Ishikawa (cell line): Measurements from ENCODE around the gene DNM2.

Experiments used
- CEBPB ChIP-seq: IDR thresholded peaks from 2 replicates; pipeline ENCODE4 v1.6.1; 2012
- CREB1 ChIP-seq: IDR thresholded peaks from 2 replicates; pipeline ENCODE4 v1.6.1; 2012; ENCODE audit warnings: low read depth
- EGR1 ChIP-seq: IDR thresholded peaks from 2 replicates; pipeline ENCODE4 v1.6.1; 2012
- EP300 ChIP-seq: IDR thresholded peaks from 2 replicates; pipeline ENCODE4 v1.6.1; 2012; ENCODE audit warnings: borderline replicate concordance
- FOXM1 ChIP-seq: IDR thresholded peaks from 2 replicates; pipeline ENCODE4 v1.6.1; 2012; ENCODE audit warnings: low read depth, borderline replicate concordance
- NFIC ChIP-seq: IDR thresholded peaks from 2 replicates; pipeline ENCODE4 v1.6.1; 2012
- RAD21 ChIP-seq: IDR thresholded peaks from 2 replicates; pipeline ENCODE4 v1.6.1; 2012; ENCODE audit warnings: low read depth
- TAF1 ChIP-seq: IDR thresholded peaks from 2 replicates; pipeline ENCODE4 v1.6.1; 2012; ENCODE audit warnings: low read depth, mild to moderate bottlenecking
- TCF12 ChIP-seq: IDR thresholded peaks from 2 replicates; pipeline ENCODE4 v1.6.1; 2012; ENCODE audit warnings: low read depth
- TEAD4 ChIP-seq: IDR thresholded peaks from 2 replicates; pipeline ENCODE4 v1.6.1; 2012
- YY1 ChIP-seq: IDR thresholded peaks from 2 replicates; pipeline ENCODE4 v1.6.1; 2012; ENCODE audit warnings: low read depth
- ZBTB7A ChIP-seq: IDR thresholded peaks from 2 replicates; pipeline ENCODE4 v1.6.1; 2012; ENCODE audit warnings: low read depth
- TF ChIP-seq, protein P1 (sequence below): IDR thresholded peaks from 2 replicates; pipeline ENCODE4 v1.6.1; 2012
- TF ChIP-seq, protein P2 (sequence below): IDR thresholded peaks from 2 replicates; pipeline ENCODE4 v1.6.1; 2012
- TF ChIP-seq, protein P3 (sequence below): IDR thresholded peaks from 2 replicates; pipeline ENCODE4 v1.6.1; 2012; ENCODE audit warnings: low read depth, mild to moderate bottlenecking

DNM2 gene

DNA sequence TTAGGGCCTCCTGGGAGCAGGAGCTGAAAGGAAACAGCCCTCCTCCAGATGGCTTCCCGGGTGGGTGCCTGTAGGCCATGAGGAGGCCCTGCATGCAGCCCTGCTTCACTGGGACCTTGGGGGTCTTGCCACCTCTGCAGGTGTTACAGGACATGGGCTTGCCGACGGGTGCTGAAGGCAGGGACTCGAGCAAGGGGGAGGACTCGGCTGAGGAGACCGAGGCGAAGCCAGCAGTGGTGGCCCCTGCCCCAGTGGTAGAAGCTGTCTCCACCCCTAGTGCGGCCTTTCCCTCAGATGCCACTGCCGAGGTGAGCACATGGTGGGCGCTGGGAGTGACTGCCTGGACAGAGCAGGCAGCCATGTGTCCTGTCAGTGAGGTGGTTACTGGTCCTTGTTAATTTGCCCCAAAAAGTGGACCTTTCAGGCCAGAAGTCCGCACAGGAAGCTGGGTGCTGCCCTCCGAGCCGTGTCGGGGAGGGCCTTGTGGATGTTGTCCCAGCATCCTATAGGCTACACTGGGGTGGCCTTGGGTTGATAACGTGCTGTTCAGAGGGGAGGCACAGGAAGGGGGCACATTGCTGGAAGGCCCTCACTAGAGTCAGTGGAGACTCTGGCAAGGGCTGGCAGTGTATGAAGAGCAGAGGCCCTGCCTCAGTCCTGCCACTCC lies 35.3 kb upstream of the DNM2 start:
- TF ChIP-seq FOXM1: no peak
- no peak for TF ChIP-seq EP300
- no peak for TF ChIP-seq CREB1
- TF ChIP-seq, protein P1, sequence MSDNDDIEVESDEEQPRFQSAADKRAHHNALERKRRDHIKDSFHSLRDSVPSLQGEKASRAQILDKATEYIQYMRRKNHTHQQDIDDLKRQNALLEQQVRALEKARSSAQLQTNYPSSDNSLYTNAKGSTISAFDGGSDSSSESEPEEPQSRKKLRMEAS: no peak
- TF ChIP-seq ZBTB7A: no peak
- TF ChIP-seq, protein P2, sequence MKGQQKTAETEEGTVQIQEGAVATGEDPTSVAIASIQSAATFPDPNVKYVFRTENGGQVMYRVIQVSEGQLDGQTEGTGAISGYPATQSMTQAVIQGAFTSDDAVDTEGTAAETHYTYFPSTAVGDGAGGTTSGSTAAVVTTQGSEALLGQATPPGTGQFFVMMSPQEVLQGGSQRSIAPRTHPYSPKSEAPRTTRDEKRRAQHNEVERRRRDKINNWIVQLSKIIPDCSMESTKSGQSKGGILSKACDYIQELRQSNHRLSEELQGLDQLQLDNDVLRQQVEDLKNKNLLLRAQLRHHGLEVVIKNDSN: no peak
- TF ChIP-seq NFIC: no peak
- TF ChIP-seq TCF12: no peak
- no peak for TF ChIP-seq TEAD4
- TF ChIP-seq RAD21: no peak
- TF ChIP-seq TAF1: no peak
- TF ChIP-seq, protein P3, sequence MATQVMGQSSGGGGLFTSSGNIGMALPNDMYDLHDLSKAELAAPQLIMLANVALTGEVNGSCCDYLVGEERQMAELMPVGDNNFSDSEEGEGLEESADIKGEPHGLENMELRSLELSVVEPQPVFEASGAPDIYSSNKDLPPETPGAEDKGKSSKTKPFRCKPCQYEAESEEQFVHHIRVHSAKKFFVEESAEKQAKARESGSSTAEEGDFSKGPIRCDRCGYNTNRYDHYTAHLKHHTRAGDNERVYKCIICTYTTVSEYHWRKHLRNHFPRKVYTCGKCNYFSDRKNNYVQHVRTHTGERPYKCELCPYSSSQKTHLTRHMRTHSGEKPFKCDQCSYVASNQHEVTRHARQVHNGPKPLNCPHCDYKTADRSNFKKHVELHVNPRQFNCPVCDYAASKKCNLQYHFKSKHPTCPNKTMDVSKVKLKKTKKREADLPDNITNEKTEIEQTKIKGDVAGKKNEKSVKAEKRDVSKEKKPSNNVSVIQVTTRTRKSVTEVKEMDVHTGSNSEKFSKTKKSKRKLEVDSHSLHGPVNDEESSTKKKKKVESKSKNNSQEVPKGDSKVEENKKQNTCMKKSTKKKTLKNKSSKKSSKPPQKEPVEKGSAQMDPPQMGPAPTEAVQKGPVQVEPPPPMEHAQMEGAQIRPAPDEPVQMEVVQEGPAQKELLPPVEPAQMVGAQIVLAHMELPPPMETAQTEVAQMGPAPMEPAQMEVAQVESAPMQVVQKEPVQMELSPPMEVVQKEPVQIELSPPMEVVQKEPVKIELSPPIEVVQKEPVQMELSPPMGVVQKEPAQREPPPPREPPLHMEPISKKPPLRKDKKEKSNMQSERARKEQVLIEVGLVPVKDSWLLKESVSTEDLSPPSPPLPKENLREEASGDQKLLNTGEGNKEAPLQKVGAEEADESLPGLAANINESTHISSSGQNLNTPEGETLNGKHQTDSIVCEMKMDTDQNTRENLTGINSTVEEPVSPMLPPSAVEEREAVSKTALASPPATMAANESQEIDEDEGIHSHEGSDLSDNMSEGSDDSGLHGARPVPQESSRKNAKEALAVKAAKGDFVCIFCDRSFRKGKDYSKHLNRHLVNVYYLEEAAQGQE: no peak

DNA sequence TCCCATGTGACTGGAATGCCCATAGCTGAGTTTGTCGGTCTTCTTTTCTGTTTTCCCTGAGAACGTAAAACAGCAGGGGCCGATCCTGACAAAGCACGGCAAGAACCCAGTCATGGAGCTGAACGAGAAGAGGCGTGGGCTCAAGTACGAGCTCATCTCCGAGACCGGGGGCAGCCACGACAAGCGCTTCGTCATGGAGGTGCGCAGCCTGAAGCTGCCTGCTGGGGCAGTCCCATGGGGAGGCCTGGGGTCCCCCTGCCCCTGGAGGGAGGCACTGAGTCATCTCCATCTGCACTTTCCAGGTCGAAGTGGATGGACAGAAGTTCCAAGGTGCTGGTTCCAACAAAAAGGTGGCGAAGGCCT lies 34.8 kb upstream of the DNM2 start:
- no peak for TF ChIP-seq CREB1
- TF ChIP-seq TEAD4: no peak

DNA sequence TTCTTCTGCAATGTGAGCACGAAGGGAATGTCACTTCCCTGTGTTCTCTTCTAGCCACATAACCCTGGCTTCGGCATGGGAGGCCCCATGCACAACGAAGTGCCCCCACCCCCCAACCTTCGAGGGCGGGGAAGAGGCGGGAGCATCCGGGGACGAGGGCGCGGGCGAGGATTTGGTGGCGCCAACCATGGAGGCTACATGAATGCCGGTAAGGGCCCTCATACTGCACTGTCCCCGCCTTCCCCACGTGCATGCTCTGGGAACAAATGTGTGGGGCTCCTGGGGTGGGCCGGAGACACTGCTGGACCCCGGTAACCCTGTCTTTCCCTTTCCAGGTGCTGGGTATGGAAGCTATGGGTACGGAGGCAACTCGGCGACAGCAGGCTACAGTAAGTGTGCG lies 34.3 kb upstream of the DNM2 start:
- TF ChIP-seq, protein P3: no peak
- no peak for TF ChIP-seq CEBPB
- TF ChIP-seq TCF12: no peak
- no peak for TF ChIP-seq RAD21
- TF ChIP-seq TEAD4: no peak
- TF ChIP-seq, protein P1: no peak
- no peak for TF ChIP-seq EP300
- no peak for TF ChIP-seq FOXM1
- TF ChIP-seq NFIC: no peak
- TF ChIP-seq CREB1: no peak
- no peak for TF ChIP-seq YY1
- TF ChIP-seq EGR1: no peak
- TF ChIP-seq, protein P2: no peak

DNA sequence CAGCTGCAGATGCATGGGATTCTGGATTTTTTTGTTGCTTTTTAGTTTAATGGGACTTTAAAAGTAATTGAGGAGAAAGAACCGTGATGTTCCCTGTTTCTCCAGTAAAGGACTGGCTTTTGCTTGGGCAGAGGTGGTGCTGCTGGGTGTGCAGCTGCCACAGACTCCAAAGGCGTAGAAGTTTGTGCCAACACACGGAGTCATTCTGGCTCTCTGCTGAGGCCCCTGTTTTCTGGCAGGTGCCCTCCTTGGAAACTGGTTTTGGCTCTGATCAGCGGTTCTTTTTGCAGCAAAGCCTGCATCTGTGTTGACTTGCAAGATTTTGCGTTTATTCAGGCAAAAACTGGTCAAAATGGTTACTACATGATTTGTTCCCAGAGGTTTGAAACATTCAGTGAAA lies 32.7 kb upstream of the DNM2 start:
- TF ChIP-seq EP300: no peak
- no peak for TF ChIP-seq ZBTB7A
- TF ChIP-seq CEBPB: no peak
- no peak for TF ChIP-seq TEAD4
- no peak for TF ChIP-seq YY1
- no peak for TF ChIP-seq RAD21
- no peak for TF ChIP-seq CREB1
- TF ChIP-seq, protein P2: no peak
- TF ChIP-seq FOXM1: no peak
- no peak for TF ChIP-seq NFIC
- no peak for TF ChIP-seq TCF12
- no peak for TF ChIP-seq EGR1
- TF ChIP-seq, protein P3: no peak
